Natural killer cell (primary cell): ENCODE measurements around the gene WFIKKN1. TPM values are rescaled to one million over a fixed set of nuclear protein-coding genes. Genes with fewer than 3 reads are reported as not detected.

Experiments
- ATAC-seq, 3 donors: fragments of 150-1000 bp in 2 of 3; fragments of 200-7000 bp in 1 of 3; cut with Tn5 transposase; 1 replicate in 1 of 3; 2 replicates in 2 of 3; pipeline ENCODE4 v1.10.0; 2021; ENCODE audit warnings: mild to moderate bottlenecking in 2 of 3, moderate library complexity in 2 of 3
- DNase-seq, 2 donors: peaks; one replicate each; pipeline versions ENCODE4 v3.0.0 to v3.0.0-alpha.2; 2013 to 2021; ENCODE audit warnings: mixed read lengths in 1 of 2
- H3K27ac ChIP-seq: one replicate; pipeline ENCODE4 v1.5.1; 2013; ENCODE audit warnings: mild to moderate bottlenecking, low read length
- H3K27me3 ChIP-seq: one replicate; pipeline ENCODE4 v1.6.1; 2013; ENCODE audit warnings: low read length; ENCODE audit not compliant: control insufficient read depth, insufficient read depth
- H3K36me3 ChIP-seq: one replicate; pipeline ENCODE4 v1.6.1; 2013; ENCODE audit warnings: low read length; ENCODE audit not compliant: control insufficient read depth, insufficient read depth
- H3K4me1 ChIP-seq: one replicate; pipeline ENCODE4 v1.6.1; 2013; ENCODE audit warnings: low read length; ENCODE audit not compliant: control insufficient read depth, insufficient read depth
- H3K4me3 ChIP-seq: one replicate; pipeline ENCODE4 v1.5.1; 2013; ENCODE audit warnings: low read length
- H3K9me3 ChIP-seq: one replicate; pipeline ENCODE4 v1.6.1; 2013; ENCODE audit warnings: low read length; ENCODE audit not compliant: control insufficient read depth, insufficient read depth
- H3K27ac Mint-ChIP-seq, 2 donors: one replicate each; pipeline ENCODE4 v1.8.0; 2022; ENCODE audit warnings: mild to moderate bottlenecking in 2 of 2, mixed read lengths in 2 of 2, moderate library complexity in 1 of 2
- H3K27me3 Mint-ChIP-seq, 2 donors: one replicate each; pipeline ENCODE4 v1.8.0; 2022; ENCODE audit warnings: low read depth in 2 of 2, mixed read lengths in 2 of 2
- H3K36me3 Mint-ChIP-seq: one replicate; pipeline ENCODE4 v1.8.0; 2022; ENCODE audit warnings: mixed read lengths
- H3K4me1 Mint-ChIP-seq, 2 donors: one replicate each; pipeline ENCODE4 v1.8.0; 2022; ENCODE audit warnings: mixed read lengths in 2 of 2
- H3K4me3 Mint-ChIP-seq: one replicate; pipeline ENCODE4 v1.8.0; 2022; ENCODE audit warnings: mild to moderate bottlenecking, moderate library complexity, mixed read lengths
- H3K9me3 Mint-ChIP-seq, 2 donors: one replicate each; pipeline ENCODE4 v1.8.0; 2022; ENCODE audit warnings: mixed read lengths in 2 of 2
- CTCF ChIP-seq: fragments of 200-600 bp; IDR thresholded peaks from one replicate; pipeline ENCODE4 v1.8.0; 2022; ENCODE audit warnings: antibody characterized with exemption
- WGBS: methylation state at CpG from one replicate; pipeline ENCODE4 v1.1.7; 2013; ENCODE audit warnings: missing lambda C conversion rate; ENCODE audit not compliant: insufficient coverage; 5-methylcytosine and 5-hydroxymethylcytosine counted together
- intact Hi-C: fragments of 100-400 bp; cut with micrococcal nuclease; formaldehyde crosslinking; loops from one replicate; pipeline ENCODE4 v1.14.2; 2022
- total RNA-seq, 4 donors: library from RNA; stranded (reverse); fragments of 120-200 nt in 1 of 4; gene quantifications; one replicate each; pipeline versions ENCODE4 v1.2.3 to v1.2.4, GENCODE V29; 2013 to 2022

The WFIKKN1 gene
- total RNA-seq, 3 donors from 2014 or later (not counting 1 experiment from before 2014, with no cell fraction given): 0.60 to 1.7 (median 0.75) TPM

DNA sequence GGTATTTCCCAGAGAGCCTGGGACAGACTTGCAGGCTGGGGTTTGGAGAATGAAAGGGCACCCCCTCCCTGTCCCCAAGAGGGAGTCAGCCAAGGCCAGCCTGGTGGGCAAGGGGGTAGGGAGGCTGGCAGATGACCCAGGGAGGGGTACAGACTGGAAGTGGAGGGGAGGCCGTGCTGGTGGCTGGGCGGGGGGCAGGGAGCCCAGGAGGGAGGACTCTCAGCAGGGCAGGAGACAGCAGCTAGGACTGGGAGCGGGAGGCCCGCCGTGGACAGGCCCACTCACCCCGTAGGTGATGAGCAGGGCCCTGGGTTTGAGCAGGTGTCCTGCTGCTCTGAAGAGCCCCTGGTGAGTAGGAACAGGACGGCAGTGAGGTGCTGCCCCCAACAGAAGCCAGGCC, 4.2 kb downstream of the WFIKKN1 start:
- H3K36me3 ChIP-seq: no peaks in the 10 kb centered on the region
- H3K4me1 ChIP-seq: peaks cover 25% of the 10 kb centered on the region
- H3K27me3 Mint-ChIP-seq: peaks cover 0 to 3% of the 10 kb centered on the region in 2 donors
- no peaks in the 10 kb centered on the region for H3K9me3 Mint-ChIP-seq
- H3K4me3 ChIP-seq: no peak overlapping the region
- peak overlapping the region in 1 of 2 donors; percentile 27 for H3K27ac Mint-ChIP-seq
- 85% methylated on average over 7 of the region's 7 CpGs for WGBS
- H3K36me3 Mint-ChIP-seq: no peaks in the 10 kb centered on the region
- H3K9me3 ChIP-seq: no peaks in the 10 kb centered on the region
- DNase-seq (no peak), ATAC-seq (no peak)
- intact Hi-C loops: no loop called here
- no peak overlapping the region for H3K27ac ChIP-seq
- TF ChIP-seq CTCF: no peak
- peaks cover 7 to 12% of the 10 kb centered on the region in 2 donors for H3K4me1 Mint-ChIP-seq
- no peaks in the 10 kb centered on the region for H3K27me3 ChIP-seq
- H3K4me3 Mint-ChIP-seq: peak overlapping the region; percentile 42

- Histone ChIP-seq H3K36me3 (no peaks in the 10 kb centered on the region), H3K4me3 (peak overlapping the region; percentile 87), H3K27me3 (no peaks in the 10 kb centered on the region), H3K9me3 (no peaks in the 10 kb centered on the region), H3K27ac (peak overlapping the region; percentile 14), H3K4me1 (peaks cover 27% of the 10 kb centered on the region)
- no peak for TF ChIP-seq CTCF
- intact Hi-C loops: loop anchor here (1.0 kb wide), 1 partner anchor 46 kb away; no protein-coding TSS in a partner anchor
- no peaks in the 10 kb centered on the region for H3K9me3 Mint-ChIP-seq
- peak in 1 of 3 donors; percentile 0 for ATAC-seq
- peaks cover 7 to 17% of the 10 kb centered on the region in 2 donors for H3K4me1 Mint-ChIP-seq
- peak overlapping the region; percentile 98 to 100 for H3K27ac Mint-ChIP-seq
- H3K36me3 Mint-ChIP-seq: no peaks in the 10 kb centered on the region
- H3K4me3 Mint-ChIP-seq: peak overlapping the region; percentile 98
- DNase-seq: no peak
- H3K27me3 Mint-ChIP-seq: peaks cover 0 to 3% of the 10 kb centered on the region in 2 donors
- 3% methylated on average over 55 of the region's 55 CpGs for WGBS
Measured at GRCh38 chr16:635573-636205, 4.9 kb downstream of the WFIKKN1 start.

- peaks cover 0 to 3% of the 10 kb centered on the region in 2 donors for H3K27me3 Mint-ChIP-seq
- Histone ChIP-seq H3K4me3 (peak within 1 kb of the TSS; percentile 87), H3K27ac (peak within 1 kb of the TSS; percentile 82), H3K4me1 (peaks cover 34% of the 10 kb centered on the region), H3K36me3 (no peaks in the 10 kb centered on the region), H3K9me3 (no peaks in the 10 kb centered on the region), H3K27me3 (no peaks in the 10 kb centered on the region)
- no peaks in the 10 kb centered on the region for H3K9me3 Mint-ChIP-seq
- WGBS: under 1% methylated on average over 91 of the region's 91 CpGs
- H3K4me1 Mint-ChIP-seq: peaks cover 7 to 18% of the 10 kb centered on the region in 2 donors
- H3K4me3 Mint-ChIP-seq: peak within 1 kb of the TSS; percentile 98
- ATAC-seq: peak; percentile 82 to 92 (median 86)
- H3K36me3 Mint-ChIP-seq: no peaks in the 10 kb centered on the region
- H3K27ac Mint-ChIP-seq: peak within 1 kb of the TSS; percentile 98 to 100
- no peak for TF ChIP-seq CTCF
- peak; percentile 96 for DNase-seq
- intact Hi-C loops: loop anchor here (1.0 kb wide), 1 partner anchor 47 kb away; no protein-coding TSS in a partner anchor
Measured at GRCh38 chr16:636206-637080, 5.7 kb downstream of the WFIKKN1 start, which contains the start of gene METTL26. Gene METTL26, minus strand, starts transcription at chr16:636305. Its CDS starts 15 bp downstream, at chr16:636290.
